Neuronal stem cell (in vitro differentiated cells): ENCODE results near the gene ZDHHC17.
A peak's percentile ranks its signal among the peaks of the same experiment; 100 is the strongest.

Experiments
- DNase-seq: peaks from one replicate; pipeline ENCODE4 v3.0.0-alpha.2; 2013; ENCODE audit warnings: low spot score
- H2AFZ ChIP-seq: one replicate; pipeline ENCODE4 v1.6.1; 2013; ENCODE audit warnings: mild to moderate bottlenecking, low read length, inconsistent platforms
- H2AK5ac ChIP-seq: 2 replicates; pipeline ENCODE4 v1.6.1; 2013; ENCODE audit warnings: low read depth, mild to moderate bottlenecking, inconsistent platforms, low read length, moderate library complexity, mixed read lengths
- H2BK120ac ChIP-seq: 2 replicates; pipeline ENCODE4 v1.6.1; 2013; ENCODE audit warnings: low read depth, mild to moderate bottlenecking, inconsistent platforms, low read length, moderate library complexity, mixed read lengths
- H2BK12ac ChIP-seq: one replicate; pipeline ENCODE4 v1.6.1; 2013; ENCODE audit warnings: low read length, inconsistent platforms
- H2BK15ac ChIP-seq: 2 replicates; pipeline ENCODE4 v1.6.1; 2013; ENCODE audit warnings: mild to moderate bottlenecking, low read length, inconsistent platforms, mixed read lengths
- H2BK5ac ChIP-seq: one replicate; pipeline ENCODE4 v1.6.1; 2013; ENCODE audit warnings: inconsistent platforms, mild to moderate bottlenecking, low read length, moderate library complexity
- H3K14ac ChIP-seq: one replicate; pipeline ENCODE4 v1.6.1; 2013; ENCODE audit warnings: low read length, inconsistent platforms
- H3K18ac ChIP-seq: 2 replicates; pipeline ENCODE4 v1.6.1; 2013; ENCODE audit warnings: low read length, inconsistent platforms
- H3K23ac ChIP-seq: 2 replicates; pipeline ENCODE4 v1.6.1; 2013; ENCODE audit warnings: low read depth, mild to moderate bottlenecking, mixed read lengths, low read length, inconsistent platforms; ENCODE audit not compliant: poor library complexity
- H3K27ac ChIP-seq: replicated peaks from 3 replicates; pipeline ENCODE4 v1.5.1; 2013; ENCODE audit warnings: low read length, inconsistent platforms
- H3K27me3 ChIP-seq, 3 experiments: 2 replicates each; pipeline ENCODE4 v1.6.1; 2013; ENCODE audit warnings: low read length in 3 of 3, mild to moderate bottlenecking in 2 of 3, inconsistent platforms in 1 of 3, low read depth in 1 of 3, mixed read lengths in 1 of 3, moderate library complexity in 1 of 3; ENCODE audit not compliant: control insufficient read depth in 3 of 3, insufficient read depth in 3 of 3
- H3K36me3 ChIP-seq, 2 donors: replicated peaks in 1 of 2; 2 replicates each; pipeline ENCODE4 v1.6.1; 2013; ENCODE audit warnings: low read length in 2 of 2; ENCODE audit not compliant: control insufficient read depth in 2 of 2, insufficient read depth in 2 of 2
- H3K4ac ChIP-seq: 2 replicates; pipeline ENCODE4 v1.6.1; 2013; ENCODE audit warnings: inconsistent platforms, mild to moderate bottlenecking, low read length, moderate library complexity
- H3K4me1 ChIP-seq, 2 donors: 1 replicate in 1 of 2; 2 replicates in 1 of 2; pipeline ENCODE4 v1.6.1; 2013; ENCODE audit warnings: low read length in 2 of 2, low read depth in 1 of 2; ENCODE audit not compliant: control insufficient read depth in 2 of 2, insufficient read depth in 1 of 2
- H3K4me2 ChIP-seq: one replicate; pipeline ENCODE4 v1.6.1; 2013; ENCODE audit warnings: mild to moderate bottlenecking, low read length, inconsistent platforms; ENCODE audit not compliant: insufficient read depth, poor library complexity, severe bottlenecking
- H3K4me3 ChIP-seq, 2 donors: 2 replicates each; pipeline ENCODE4 v1.5.1; 2013; ENCODE audit warnings: low read length in 2 of 2, mild to moderate bottlenecking in 2 of 2, inconsistent platforms in 1 of 2, moderate library complexity in 1 of 2
- H3K79me1 ChIP-seq: one replicate; pipeline ENCODE4 v1.6.1; 2013; ENCODE audit warnings: low read depth, mild to moderate bottlenecking, inconsistent platforms, low read length, moderate library complexity
- H3K9ac ChIP-seq: one replicate; pipeline ENCODE4 v1.6.1; 2013; ENCODE audit warnings: mild to moderate bottlenecking, low read depth, low read length, inconsistent platforms; ENCODE audit not compliant: poor library complexity
- H3K9me3 ChIP-seq, 2 donors: replicated peaks in 1 of 2; 2 replicates each; pipeline versions ENCODE3 to v1.6.1; 2013; ENCODE audit warnings: low read length in 2 of 2, mild to moderate bottlenecking in 2 of 2, inconsistent platforms in 1 of 2, low read depth in 1 of 2, mixed read lengths in 1 of 2, moderate library complexity in 1 of 2; ENCODE audit not compliant: control insufficient read depth in 2 of 2, insufficient read depth in 1 of 2
- H4K8ac ChIP-seq: one replicate; pipeline ENCODE4 v1.6.1; 2013; ENCODE audit warnings: low read depth, mild to moderate bottlenecking, inconsistent platforms, low read length, moderate library complexity
- H4K91ac ChIP-seq: one replicate; pipeline ENCODE4 v1.6.1; 2013; ENCODE audit warnings: low read length, low read depth, mild to moderate bottlenecking, inconsistent platforms; ENCODE audit not compliant: poor library complexity
- WGBS, 2 donors: extraction: QIAGEN DNeasy Blood & Tissue Kit; methylation state at CpG; one replicate each; pipeline ENCODE4 v1.1.7; 2013; ENCODE audit warnings: missing lambda C conversion rate in 2 of 2, mixed read lengths in 1 of 2; ENCODE audit not compliant: insufficient read length in 2 of 2, insufficient replicate concordance in 1 of 2; ENCODE audit errors: extremely low coverage in 2 of 2; 5-methylcytosine and 5-hydroxymethylcytosine counted together

ZDHHC17 gene

GRCh38 chr12:76899522-76899921 lies 135.6 kb downstream of the ZDHHC17 start:
- Histone ChIP-seq H4K91ac (no peak overlapping the region), H3K4ac (no peak overlapping the region), H2AK5ac (no peak overlapping the region), H3K14ac (no peak overlapping the region), H3K27ac (no peak overlapping the region), H3K79me1 (no peaks in the 10 kb centered on the region), H2BK5ac (no peak overlapping the region), H2BK15ac (no peak overlapping the region), H3K18ac (no peak overlapping the region), H3K27me3 (no peaks in the 10 kb centered on the region), H3K23ac (no peak overlapping the region), H2AFZ (no peak overlapping the region), H2BK120ac (no peak overlapping the region), H3K9ac (no peak overlapping the region), H3K9me3 (peaks cover 0 to 6% of the 10 kb centered on the region in 2 donors), H3K36me3 (no peaks in the 10 kb centered on the region), H3K4me3 (no peak overlapping the region), H3K4me2 (no peak overlapping the region), H3K4me1 (no peaks in the 10 kb centered on the region), H2BK12ac (no peak overlapping the region), H4K8ac (no peak overlapping the region)
- DNase-seq = no peak
- WGBS, 2 donors = no CpG with 5 or more reads among the region's 2 CpGs

DNA sequence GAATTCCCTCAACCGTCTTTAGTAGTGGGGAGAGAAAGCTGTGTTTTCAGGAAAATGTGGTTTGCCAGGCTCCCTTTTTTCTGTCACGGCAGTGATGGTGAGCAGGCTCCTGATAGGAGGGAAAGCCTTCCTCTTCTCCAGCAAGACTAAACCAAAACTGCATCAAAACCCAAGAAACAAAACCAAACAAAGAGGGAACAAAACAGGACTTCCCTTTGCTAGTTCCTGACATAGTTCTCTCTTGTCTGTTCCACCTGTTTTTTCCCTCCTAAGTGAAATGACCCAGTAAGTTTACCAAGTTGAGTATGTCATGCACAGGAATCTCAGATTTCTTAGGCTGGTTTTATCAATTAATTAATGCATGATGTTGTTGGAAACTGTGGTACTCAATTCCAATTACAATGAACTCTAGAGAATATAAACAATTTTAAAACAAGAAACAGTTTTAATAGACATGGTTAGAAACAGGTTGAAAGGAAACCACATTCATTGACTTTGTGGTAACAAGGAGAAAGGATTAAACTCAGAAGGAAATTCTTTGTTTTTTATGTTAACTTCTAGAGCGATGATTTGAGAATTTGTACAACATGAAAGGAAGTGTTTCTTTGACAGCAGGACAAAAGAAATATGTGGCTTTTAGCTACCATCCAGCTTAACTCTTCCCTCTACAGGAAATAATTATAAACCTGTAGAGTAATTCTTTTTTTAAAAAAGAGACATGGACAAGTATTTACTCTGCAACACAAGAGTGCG lies 137.9 kb downstream of the ZDHHC17 start:
- Histone ChIP-seq H3K27me3 (no peaks in the 10 kb centered on the region), H3K4me3 (no peak overlapping the region), H4K91ac (no peak overlapping the region), H3K79me1 (no peaks in the 10 kb centered on the region), H2AK5ac (no peak overlapping the region), H3K4ac (no peak overlapping the region), H3K27ac (no peak overlapping the region), H3K4me2 (no peak overlapping the region), H3K14ac (no peak overlapping the region), H2BK15ac (no peak overlapping the region), H2AFZ (peak overlapping the region; percentile 48), H2BK5ac (no peak overlapping the region), H2BK12ac (no peak overlapping the region), H3K36me3 (no peaks in the 10 kb centered on the region), H2BK120ac (no peak overlapping the region), H3K4me1 (no peaks in the 10 kb centered on the region), H3K23ac (no peak overlapping the region), H3K9ac (no peak overlapping the region), H3K9me3 (no peaks in the 10 kb centered on the region), H4K8ac (no peak overlapping the region), H3K18ac (no peak overlapping the region)
- DNase-seq = no peak
- WGBS, 2 donors = no CpG with 5 or more reads among the region's 4 CpGs
